Measurements from ENCODE around the gene MYLK2.

DNA sequence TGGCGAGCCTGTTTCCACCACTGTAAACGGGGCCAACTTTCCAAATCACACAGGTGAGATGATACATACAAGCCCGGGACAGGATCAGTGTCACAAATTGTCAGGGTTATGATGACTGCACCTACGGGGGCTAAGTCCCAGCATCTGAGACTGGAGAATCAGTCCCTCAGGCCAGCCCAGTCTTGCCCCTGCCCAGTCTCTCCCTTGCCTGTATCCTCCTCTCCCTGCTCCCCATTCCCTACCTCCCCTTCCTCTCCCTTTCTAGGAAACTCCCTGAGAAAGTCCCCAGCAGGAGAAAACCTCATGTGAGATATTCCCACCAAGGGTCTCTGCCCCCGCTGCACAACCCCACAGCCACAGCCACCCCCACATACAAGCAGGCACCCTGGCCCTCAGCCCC lies 24.7 kb downstream of the MYLK2 start:
- TF ChIP-seq, protein P1, sequence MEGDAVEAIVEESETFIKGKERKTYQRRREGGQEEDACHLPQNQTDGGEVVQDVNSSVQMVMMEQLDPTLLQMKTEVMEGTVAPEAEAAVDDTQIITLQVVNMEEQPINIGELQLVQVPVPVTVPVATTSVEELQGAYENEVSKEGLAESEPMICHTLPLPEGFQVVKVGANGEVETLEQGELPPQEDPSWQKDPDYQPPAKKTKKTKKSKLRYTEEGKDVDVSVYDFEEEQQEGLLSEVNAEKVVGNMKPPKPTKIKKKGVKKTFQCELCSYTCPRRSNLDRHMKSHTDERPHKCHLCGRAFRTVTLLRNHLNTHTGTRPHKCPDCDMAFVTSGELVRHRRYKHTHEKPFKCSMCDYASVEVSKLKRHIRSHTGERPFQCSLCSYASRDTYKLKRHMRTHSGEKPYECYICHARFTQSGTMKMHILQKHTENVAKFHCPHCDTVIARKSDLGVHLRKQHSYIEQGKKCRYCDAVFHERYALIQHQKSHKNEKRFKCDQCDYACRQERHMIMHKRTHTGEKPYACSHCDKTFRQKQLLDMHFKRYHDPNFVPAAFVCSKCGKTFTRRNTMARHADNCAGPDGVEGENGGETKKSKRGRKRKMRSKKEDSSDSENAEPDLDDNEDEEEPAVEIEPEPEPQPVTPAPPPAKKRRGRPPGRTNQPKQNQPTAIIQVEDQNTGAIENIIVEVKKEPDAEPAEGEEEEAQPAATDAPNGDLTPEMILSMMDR (IDR thresholded peaks at IDR 0.05): no peak
- TF ChIP-seq POLR2A (IDR thresholded peaks at IDR 0.05): no peak
